Thyroid gland (tissue), 4 donors: ENCODE data around the gene PARP14. TPM values are rescaled to one million over a fixed set of nuclear protein-coding genes. Genes with fewer than 3 reads are reported as not detected.

Experiments
- DNase-seq, 2 donors: peaks; one replicate each; pipeline ENCODE4 v3.0.0-alpha.2; 2019
- H3K27ac ChIP-seq, 3 donors: fragments of 200-600 bp; sonication (generic); 1 replicate in 2 of 3; 2 replicates in 1 of 3; pipeline ENCODE4 v1.5.1; 2016 to 2019; ENCODE audit warnings: mild to moderate bottlenecking in 1 of 3, moderate library complexity in 1 of 3
- H3K27me3 ChIP-seq: fragments of 200-600 bp; sonication (generic); one replicate; pipeline ENCODE4 v1.5.1; 2019
- H3K36me3 ChIP-seq, 2 donors: fragments of 200-600 bp; sonication (generic); one replicate each; pipeline ENCODE4 v1.5.1; 2016 to 2019
- H3K4me1 ChIP-seq, 2 donors: fragments of 200-600 bp; sonication (generic); one replicate each; pipeline ENCODE4 v1.5.1; 2017 to 2019
- H3K4me3 ChIP-seq, 3 donors: fragments of 200-600 bp; sonication (generic); replicated peaks in 1 of 3; 1 replicate in 2 of 3; 2 replicates in 1 of 3; pipeline ENCODE4 v1.5.1; 2016; ENCODE audit warnings: mild to moderate bottlenecking in 1 of 3
- H3K9me3 ChIP-seq: fragments of 200-600 bp; sonication (generic); one replicate; pipeline ENCODE4 v1.5.1; 2017
- CTCF ChIP-seq, 6 experiments: fragments of 200-600 bp in 3 of 6; fragments of 450-650 bp in 3 of 6; sonication (generic) in 3 of 6; IDR thresholded peaks; one replicate each; pipeline ENCODE4 v1.5.1; 2016 to 2019; ENCODE audit warnings: antibody characterized with exemption in 6 of 6, mild to moderate bottlenecking in 2 of 6, inconsistent platforms in 1 of 6, moderate library complexity in 1 of 6
- POLR2A ChIP-seq, 2 donors: fragments of 450-650 bp; IDR thresholded peaks; one replicate each; pipeline ENCODE4 v1.6.1; 2017; ENCODE audit warnings: antibody characterized with exemption in 2 of 2, mild to moderate bottlenecking in 2 of 2, moderate library complexity in 1 of 2
- WGBS, 2 donors: methylation state at CpG; one replicate each; pipeline ENCODE4 v1.1.5; 2017; 5-methylcytosine and 5-hydroxymethylcytosine counted together
- intact Hi-C: fragments of 100-400 bp; cut with DNase I; formaldehyde crosslinking; loops from one replicate; pipeline ENCODE4 v1.15.1; 2023
- total RNA-seq, 4 donors: library from RNA; depleted of rRNA; stranded (reverse); fragments of >200 nt; gene quantifications; one replicate each; pipeline ENCODE4 v1.2.3, GENCODE V29; 2016

PARP14 gene
- total RNA-seq, 4 donors from 2014 or later, result 44.5 to 107 (median 69.4) TPM

- Histone ChIP-seq H3K27me3 (no peaks in the 10 kb centered on the region), H3K4me3 (no peak overlapping the region), H3K36me3 (no peaks in the 10 kb centered on the region), H3K4me1 (no peaks in the 10 kb centered on the region), H3K9me3 (no peaks in the 10 kb centered on the region), H3K27ac (no peak overlapping the region)
- DNase-seq, result no peak
- 100% methylated on average over 1 of the region's 1 CpG for WGBS, 2 donors
- TF ChIP-seq CTCF (IDR thresholded peaks at IDR 0.05) (no peak), POLR2A (IDR thresholded peaks at IDR 0.05) (no peak)
- intact Hi-C loops, result no loop called here
Measured at GRCh38 chr3:122748347-122748746, 67.7 kb downstream of the PARP14 start.

- intact Hi-C loops, result no loop called here
- Histone ChIP-seq H3K9me3 (no peaks in the 10 kb centered on the region), H3K4me1 (peaks cover under 1 to 11% of the 10 kb centered on the region in 2 donors), H3K27ac (no peak overlapping the region), H3K27me3 (no peaks in the 10 kb centered on the region), H3K36me3 (no peaks in the 10 kb centered on the region), H3K4me3 (no peak overlapping the region)
- no peak for DNase-seq
- WGBS, 2 donors, result 74 to 80% methylated on average over 5 of the region's 5 CpGs
- TF ChIP-seq CTCF (IDR thresholded peaks at IDR 0.05) (peak in 5 of 6 experiments; percentile 56 to 77 (median 68)), POLR2A (IDR thresholded peaks at IDR 0.05) (no peak)
Measured at GRCh38 chr3:122754929-122755328, 74.3 kb downstream of the PARP14 start.

- intact Hi-C loops, result no loop called here
- no peaks in the 10 kb centered on the region for H3K36me3 ChIP-seq
Measured at GRCh38 chr3:122755491-122755890, 74.9 kb downstream of the PARP14 start.

GRCh38 chr3:122758877-122759560 lies 78.4 kb downstream of the PARP14 start:
- Histone ChIP-seq H3K9me3 (no peaks in the 10 kb centered on the region), H3K27ac (peak overlapping the region in 1 of 3 donors; percentile 24), H3K4me1 (peaks cover 15 to 32% of the 10 kb centered on the region in 2 donors), H3K4me3 (no peak overlapping the region), H3K27me3 (no peaks in the 10 kb centered on the region), H3K36me3 (no peaks in the 10 kb centered on the region)
- 79 to 89% methylated on average over 3 of the region's 3 CpGs for WGBS, 2 donors
- no peak for TF ChIP-seq POLR2A (IDR thresholded peaks at IDR 0.05)
- TF ChIP-seq CTCF (IDR thresholded peaks at IDR 0.05), result no peak
- no peak for DNase-seq
- intact Hi-C loops, result no loop called here

More at GRCh38 chr3:122755491-122755890, 74.9 kb downstream of the PARP14 start:
- Histone ChIP-seq H3K27me3 (no peaks in the 10 kb centered on the region), H3K4me1 (peaks cover 6 to 17% of the 10 kb centered on the region in 2 donors), H3K27ac (no peak overlapping the region), H3K4me3 (no peak overlapping the region), H3K9me3 (no peaks in the 10 kb centered on the region)
- TF ChIP-seq POLR2A (IDR thresholded peaks at IDR 0.05) (no peak), CTCF (IDR thresholded peaks at IDR 0.05) (no peak)
- no peak for DNase-seq
- WGBS, 2 donors, result 97 to 98% methylated on average over 2 of the region's 2 CpGs

GRCh38 chr3:122760453-122761271 lies 80.0 kb downstream of the PARP14 start:
- WGBS, 2 donors, result 51 to 59% methylated on average over 3 of the region's 3 CpGs
- no peaks in the 10 kb centered on the region for H3K27me3 ChIP-seq
- peaks cover 15 to 32% of the 10 kb centered on the region in 2 donors for H3K4me1 ChIP-seq
- peak; percentile 64 to 75 for DNase-seq
- H3K36me3 ChIP-seq, result no peaks in the 10 kb centered on the region
- no peak overlapping the region for H3K4me3 ChIP-seq
- TF ChIP-seq POLR2A (IDR thresholded peaks at IDR 0.05), result peak in 1 of 2 donors; percentile 19
- no peak for TF ChIP-seq CTCF (IDR thresholded peaks at IDR 0.05)
- H3K9me3 ChIP-seq, result no peaks in the 10 kb centered on the region
- intact Hi-C loops, result no loop called here
- H3K27ac ChIP-seq, result peak overlapping the region; percentile 39 to 77 (median 66)
